ENCODE measurements around the gene SLC5A10.

The SLC5A10 gene

DNA sequence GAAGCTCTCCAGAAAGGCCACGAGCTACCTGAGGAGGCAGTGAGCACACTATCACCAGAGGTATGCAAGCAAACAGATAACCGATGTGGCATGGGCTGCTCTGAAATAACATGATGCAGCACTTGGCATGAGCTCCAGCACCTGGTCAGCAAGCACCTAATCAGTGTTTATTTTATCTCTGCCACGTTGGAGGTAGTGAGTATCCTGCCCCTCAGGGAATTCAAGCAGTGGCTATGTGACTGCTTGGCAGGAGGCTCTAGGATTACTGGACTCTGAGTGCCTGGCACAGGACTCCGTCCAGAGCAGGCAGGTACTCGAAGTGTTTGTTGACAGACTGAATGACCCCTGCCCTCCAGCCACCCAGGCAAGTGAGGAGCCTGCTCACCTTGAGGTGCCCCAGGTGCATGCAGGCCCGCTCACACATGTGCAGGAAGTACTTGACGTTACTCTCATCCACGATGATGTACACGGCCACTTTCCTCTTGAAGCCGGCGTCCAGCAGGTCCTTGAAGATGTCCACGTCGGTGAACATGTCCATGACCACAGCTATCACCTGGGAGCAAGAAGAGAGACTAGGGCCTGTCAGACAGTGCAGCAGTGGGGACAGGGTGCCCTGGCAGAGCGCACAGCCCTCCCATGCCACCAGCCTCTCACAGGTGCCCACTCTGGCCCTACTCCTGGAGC lies 36.0 kb downstream of the SLC5A10 start:
- no peak for DNase-seq

GRCh38 chr17:18988546-18989173 lies 36.7 kb downstream of the SLC5A10 start:
- no peak for DNase-seq

GRCh38 chr17:18990331-18990730 lies 38.4 kb downstream of the SLC5A10 start:
- DNase-seq, result no peak

DNA sequence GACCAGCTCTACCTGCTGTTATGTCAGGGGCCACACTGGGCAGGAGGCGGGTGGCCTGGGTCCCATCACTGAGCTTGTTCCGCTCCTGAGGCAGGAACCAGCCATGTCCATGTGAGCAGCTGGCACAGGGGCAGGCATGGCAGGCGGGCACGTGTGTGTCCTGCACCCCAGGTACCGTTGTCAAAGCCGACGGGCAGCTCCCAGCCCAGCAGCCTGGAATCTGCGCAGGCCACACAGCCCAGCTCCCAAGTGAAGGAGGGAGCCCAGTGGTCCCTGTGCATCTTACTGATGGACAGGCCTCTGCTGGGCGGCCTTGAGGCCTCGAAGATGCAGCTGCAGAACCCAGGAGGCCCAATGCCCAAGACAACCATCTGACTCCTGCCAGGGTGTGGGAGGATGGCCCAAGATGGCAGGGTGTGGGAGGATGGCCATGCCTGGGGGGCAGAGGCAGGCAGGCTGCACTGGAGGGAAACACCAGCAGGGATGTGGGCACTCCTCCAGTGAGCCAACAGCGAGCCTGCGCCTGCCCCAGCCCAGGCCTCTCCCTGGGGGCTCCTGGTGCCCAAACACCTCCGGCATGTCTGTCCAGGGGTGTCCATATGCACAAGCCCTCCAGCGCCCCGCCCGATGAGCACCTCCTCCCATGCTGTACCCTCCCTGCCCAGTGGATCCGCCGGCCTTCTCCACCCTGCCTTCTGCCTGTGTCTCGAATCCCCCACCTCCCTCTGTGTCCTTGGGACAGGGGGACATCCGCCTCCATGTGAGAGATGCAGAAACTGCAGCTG lies 39.8 kb downstream of the SLC5A10 start:
- no peak for DNase-seq

- DNase-seq, result peak; percentile 71
Measured at GRCh38 chr17:18992454-18993130, 40.6 kb downstream of the SLC5A10 start.

DNA sequence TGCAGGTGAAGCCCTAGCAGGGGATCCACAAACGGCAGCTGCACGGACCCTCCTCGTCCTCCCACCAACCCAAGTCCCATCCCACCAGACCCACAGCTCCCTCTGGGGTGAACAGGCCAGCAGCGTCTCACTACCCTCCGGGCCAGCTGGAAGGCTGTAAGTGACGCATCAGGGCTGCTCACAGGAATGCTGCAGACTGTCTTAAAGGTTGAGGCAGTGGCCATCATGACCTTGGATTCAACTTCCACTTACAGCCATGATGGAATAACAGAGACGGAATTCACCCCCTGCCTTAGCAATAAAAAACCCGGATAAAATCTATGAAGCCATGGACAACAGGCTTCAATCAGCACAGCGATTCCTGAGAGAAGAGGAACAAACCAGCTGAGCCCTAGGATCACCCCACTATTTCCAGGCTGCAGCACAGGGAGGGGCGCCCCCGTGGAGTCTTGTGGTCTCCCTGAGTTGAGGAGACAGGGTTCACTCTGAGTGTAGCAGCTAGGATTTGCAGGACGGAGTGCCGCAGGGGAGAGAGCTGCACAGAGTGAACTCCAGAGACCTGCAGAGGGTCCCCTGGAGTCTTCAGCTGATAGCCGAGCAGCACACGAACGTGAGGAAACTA lies 42.1 kb downstream of the SLC5A10 start:
- no peak for DNase-seq

DNA sequence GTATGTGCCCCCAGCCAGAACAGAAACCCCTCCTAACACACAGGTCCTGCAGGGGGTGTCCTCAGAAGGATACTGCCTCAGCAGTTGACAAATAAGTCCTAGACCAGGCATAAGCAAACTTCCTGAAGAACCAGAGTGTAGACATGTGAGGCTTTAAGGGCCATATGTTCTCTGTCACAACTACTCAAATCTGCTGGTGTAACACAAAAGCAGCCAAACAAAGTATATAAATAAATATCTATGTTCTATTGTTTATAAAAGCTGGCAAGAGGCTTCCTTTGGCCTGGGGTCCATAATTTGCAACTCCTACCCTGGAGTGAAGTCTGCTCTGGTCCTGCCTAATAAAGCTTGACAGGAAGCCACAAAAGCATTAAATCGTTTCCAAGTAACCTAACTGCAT lies 42.7 kb downstream of the SLC5A10 start:
- no peak for DNase-seq

DNA sequence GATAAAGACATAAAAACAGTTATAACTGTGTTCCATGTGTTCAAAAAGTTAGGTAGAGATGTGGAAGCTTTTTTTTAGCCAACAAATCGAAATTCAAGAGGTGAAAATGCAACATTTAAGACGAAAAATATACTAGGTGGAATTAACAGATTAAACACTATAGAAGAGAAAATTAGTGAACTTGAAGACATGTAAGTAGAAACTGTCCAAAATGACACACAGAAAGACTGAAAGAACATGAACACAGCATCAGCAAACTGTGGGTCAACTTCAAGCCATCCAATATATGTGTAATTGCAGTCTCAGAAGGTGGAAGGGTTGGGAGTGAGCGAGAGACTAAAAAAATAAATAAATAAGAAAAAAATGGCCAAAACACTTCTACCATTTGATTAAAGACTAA lies 43.3 kb downstream of the SLC5A10 start:
- no peak for DNase-seq

- no peak for DNase-seq
Measured at GRCh38 chr17:18996458-18996857, 44.5 kb downstream of the SLC5A10 start.

- DNase-seq, result peak; percentile 40
Measured at GRCh38 chr17:18997650-18998196, 45.8 kb downstream of the SLC5A10 start.

DNA sequence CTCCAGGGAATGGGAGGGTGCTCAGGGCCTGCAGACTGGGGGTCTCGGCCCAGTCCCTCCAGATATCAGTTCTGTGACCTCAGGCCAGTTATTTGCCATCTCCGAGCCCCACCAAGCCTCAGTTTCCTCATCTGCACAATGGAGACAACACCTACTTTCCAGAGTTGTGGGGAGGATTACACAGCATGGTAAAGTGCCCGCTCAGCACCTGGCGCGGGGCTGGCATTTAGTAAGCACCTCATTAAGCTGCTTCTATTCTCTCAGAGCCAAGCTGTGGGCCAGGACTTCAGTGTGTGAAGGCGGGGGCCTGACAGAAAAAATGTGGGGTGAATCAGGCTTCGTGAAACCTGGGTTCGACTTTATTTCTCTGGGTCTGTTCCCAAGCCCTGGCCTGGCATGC lies 47.4 kb downstream of the SLC5A10 start:
- no peak for DNase-seq

DNA sequence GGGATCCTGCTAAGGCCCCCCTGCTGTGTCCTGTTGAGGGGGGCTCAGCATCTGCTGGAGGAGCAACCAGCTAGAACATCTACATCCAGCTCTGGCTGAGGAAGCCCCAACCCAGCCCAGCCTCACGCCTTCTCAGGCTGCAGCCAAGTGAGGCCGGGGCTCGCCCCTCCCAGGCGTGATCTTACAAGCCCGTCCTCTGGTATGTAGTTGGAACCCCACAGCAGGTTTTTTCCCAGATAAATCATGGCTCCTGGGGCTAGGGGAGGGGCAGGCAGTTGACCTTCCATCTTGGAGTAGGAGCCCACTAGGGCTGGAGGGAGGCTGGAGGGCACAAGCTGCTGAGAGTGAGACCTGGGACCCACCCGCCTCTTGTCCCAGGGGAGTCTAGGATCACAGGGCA lies 47.9 kb downstream of the SLC5A10 start:
- DNase-seq, result no peak

DNA sequence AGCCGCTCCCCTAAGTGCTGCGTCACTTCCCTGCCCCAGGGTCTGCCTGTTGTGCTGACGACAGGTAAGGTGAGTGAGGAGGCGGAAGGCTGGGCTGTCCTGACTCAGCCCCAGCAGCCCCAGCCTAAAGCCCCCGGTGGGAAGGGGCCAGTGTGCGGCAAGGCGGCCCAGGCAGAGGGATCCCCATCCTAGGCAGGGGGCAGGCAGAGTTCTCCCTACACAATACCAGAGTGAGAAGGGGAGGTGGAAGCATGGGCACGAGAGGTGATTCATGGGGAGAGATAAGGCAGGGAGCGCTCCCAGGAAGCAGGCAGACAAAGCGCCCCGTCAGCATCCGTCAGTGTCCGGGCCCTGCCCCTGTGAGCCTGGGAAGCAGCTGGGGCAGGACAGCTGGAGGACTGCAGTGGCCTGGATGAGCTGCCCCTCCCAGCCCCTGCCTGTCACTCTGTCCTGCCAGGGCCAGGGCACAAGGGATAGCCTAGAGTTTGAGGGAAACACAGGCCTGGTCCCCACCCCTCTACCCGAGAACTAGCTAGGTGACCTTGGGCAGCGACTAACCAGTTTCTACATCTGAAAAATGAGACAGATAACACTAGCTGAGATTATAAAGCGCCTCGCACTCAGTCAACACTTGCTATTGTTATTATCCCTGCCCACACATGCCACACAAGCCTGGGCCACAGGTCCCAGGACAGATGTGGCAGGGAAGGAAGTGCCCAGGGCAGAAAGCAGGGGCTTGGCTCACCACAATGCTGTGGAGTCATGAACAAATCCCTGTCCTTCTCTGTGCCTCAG lies 48.8 kb downstream of the SLC5A10 start:
- DNase-seq, result no peak

DNA sequence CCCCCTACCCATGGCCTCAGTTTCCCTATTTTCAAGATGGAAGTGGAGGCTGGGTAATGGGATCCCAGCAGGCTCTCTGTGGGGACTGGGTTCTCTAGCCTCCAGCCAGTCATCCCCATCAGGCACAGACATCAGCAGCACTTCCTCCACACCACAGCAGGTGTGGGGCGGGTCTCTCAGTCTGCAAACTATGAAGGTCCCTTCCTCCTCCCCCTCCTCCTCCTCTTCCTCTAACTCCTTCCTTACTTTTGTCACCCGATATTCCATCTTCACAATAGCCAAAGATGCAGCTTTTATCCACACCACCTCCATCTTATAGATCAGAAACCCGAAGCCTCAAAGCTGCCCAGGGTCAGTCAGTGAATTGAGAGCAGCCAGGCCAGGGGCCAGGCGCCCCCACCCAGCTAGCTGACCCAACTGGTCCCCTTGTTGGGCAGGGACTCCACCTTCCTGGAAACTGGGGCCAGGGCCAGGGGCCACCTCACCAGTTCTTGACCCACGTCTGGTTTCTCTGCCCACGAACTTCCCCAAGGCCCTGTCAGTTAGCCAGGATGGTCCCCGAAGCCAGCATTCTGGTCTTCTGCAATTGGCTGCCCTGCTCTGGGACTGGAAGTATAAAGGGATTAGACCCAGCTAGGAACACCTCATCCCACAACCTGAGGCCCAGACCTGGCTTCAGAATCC lies 50.1 kb downstream of the SLC5A10 start:
- no peak for DNase-seq

DNA sequence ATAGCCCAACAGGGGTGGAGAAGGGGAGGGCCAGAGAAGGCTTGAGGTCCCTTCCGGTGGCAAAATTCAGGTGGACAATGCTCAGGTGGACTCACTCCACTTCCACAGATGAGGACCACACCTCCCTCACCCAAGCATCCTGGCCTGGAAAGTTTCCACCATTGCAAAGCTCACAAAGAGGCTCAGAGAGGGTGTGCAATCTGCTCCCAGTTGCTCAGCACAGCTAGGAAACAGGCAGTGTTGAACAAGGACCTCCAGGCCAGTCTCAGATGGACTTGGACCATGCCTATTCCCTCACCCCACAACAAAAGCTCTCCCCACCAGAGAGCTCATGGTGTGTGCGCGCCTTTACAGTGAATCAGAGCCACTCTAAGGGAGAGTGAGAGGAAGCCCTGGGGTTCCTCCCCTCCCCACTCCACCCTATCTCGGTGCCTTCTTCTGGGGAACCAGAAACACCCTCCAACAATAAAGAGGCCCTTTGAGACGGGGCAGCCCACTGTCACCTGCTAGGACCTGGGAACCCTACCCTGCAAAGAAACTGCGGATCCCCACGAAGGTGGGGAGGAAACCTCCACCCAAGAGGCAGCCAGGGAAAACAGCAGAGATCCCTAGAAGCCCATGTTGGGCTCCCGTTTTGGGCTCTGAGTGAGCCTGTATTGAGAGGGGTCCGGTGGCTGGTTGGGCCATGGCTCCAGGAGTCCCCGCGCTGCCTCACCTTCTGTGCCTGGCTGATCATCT lies 51.0 kb downstream of the SLC5A10 start:
- DNase-seq, result no peak

- DNase-seq, result peak; percentile 38
Measured at GRCh38 chr17:19003543-19004420, 51.8 kb downstream of the SLC5A10 start.

DNA sequence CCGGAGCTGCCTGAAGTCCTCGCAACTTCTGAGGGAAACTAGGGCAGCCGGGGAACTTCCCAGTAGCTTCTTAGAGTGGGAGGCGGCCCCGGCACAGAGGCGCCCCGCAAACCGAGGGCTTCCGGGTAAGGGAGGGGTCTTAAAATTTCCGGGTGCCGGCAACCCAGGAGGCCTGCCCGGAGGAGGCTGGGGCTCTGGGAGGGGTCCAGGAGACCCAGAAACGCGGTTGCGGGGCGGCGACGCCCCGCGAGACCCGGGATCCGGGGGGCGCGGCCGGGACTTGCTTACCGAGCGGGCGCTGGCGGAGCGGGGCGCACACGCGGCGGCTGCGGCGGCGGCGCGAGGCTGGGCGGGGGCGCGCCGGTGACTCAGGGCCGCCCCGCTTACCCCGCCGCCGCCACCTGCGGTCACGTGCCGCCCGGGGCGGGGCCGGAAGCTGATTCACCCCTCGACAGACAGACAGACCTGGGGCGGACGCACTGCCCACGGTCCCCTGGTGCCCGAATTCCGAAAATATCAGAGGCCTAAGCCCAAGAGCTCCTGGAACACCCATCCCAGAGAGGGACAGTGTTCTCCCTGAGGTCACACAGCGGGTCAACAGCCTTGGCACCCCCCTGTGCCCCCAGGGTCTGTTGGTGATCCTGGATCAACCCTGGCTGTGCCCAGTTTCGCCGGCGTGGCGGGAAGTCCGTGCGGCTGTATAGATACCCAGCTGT lies 52.6 kb downstream of the SLC5A10 start, which contains the start of gene FAM83G:
TSS of gene FAM83G (minus strand) at position 344 of the 716 bp plus-strand sequence. CDS start 723 bp downstream, outside the sequence.
- DNase-seq, result peak; percentile 78

DNA sequence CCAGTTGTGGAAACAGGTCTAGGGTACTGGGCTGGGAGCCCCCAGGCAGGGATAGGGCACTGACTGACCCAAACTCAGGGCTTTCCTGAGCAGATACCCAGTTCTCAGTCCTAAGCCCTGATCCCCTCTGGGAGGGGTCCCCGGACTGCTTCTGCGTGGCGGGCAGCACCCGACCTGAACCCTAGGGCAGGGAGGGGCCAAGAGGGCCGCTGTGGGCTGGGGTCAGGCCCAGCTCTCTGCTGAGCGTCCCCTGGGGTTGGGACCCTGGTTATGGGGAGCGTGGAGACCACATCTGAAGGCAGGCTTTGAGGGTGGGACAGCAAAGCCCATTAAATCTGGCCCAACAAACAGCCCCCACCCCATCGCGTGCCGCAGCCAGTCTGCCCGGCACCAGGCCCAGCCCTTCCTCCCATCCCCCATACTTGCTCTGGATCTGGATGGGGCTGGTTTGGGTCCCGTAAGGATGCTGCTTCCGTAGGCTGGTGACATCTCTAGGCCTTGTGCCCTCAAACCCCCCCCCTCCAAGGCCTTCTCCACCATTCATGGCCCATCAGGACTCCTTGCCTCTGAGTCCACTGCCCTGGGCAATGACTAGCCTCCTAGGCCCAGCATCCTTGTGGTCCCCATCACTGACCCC lies 53.3 kb downstream of the SLC5A10 start:
- DNase-seq, result no peak

Data from hematopoietic multipotent progenitor cell treated with erythropoietin and hydrocortisone succinate and interleukin-3 and kit ligand, for 4 days (in vitro differentiated cells).